Neural progenitor cell (in vitro differentiated cells): ENCODE measurements around the gene ZNF540. TPM values are rescaled to one million over a fixed set of nuclear protein-coding genes. Genes with fewer than 3 reads are reported as not detected.
A peak's percentile ranks its signal among the peaks of the same experiment; 100 is the strongest.

Experiments used
- DNase-seq: peaks from one replicate; pipeline ENCODE4 v3.0.0-alpha.2; 2016; ENCODE audit warnings: low spot score
- H2AFZ ChIP-seq: fragments of 200-600 bp; sonication (generic); replicated peaks from 2 replicates; pipeline ENCODE4 v1.6.1; 2016; ENCODE audit warnings: antibody characterized with exemption
- H3F3A ChIP-seq: fragments of 200-600 bp; sonication (generic); 2 replicates; pipeline ENCODE4 v1.6.1; 2016; ENCODE audit warnings: antibody characterized with exemption, low read depth
- H3K27ac ChIP-seq: fragments of 200-600 bp; sonication (generic); 2 replicates; pipeline ENCODE4 v1.5.1; 2016; ENCODE audit warnings: mild to moderate bottlenecking
- H3K27me3 ChIP-seq: fragments of 200-600 bp; sonication (generic); 2 replicates; pipeline ENCODE4 v1.6.1; 2016; ENCODE audit warnings: mild to moderate bottlenecking, moderate library complexity
- H3K36me3 ChIP-seq: fragments of 200-600 bp; sonication (generic); 2 replicates; pipeline ENCODE4 v1.5.1; 2016
- H3K4me1 ChIP-seq: fragments of 200-600 bp; sonication (generic); 2 replicates; pipeline ENCODE4 v1.6.1; 2016; ENCODE audit warnings: mixed run types
- H3K4me2 ChIP-seq: fragments of 200-600 bp; sonication (generic); 2 replicates; pipeline ENCODE4 v1.6.1; 2016
- H3K4me3 ChIP-seq: fragments of 200-600 bp; sonication (generic); 2 replicates; pipeline ENCODE4 v1.5.1; 2016
- H3K79me2 ChIP-seq: fragments of 200-600 bp; sonication (generic); 2 replicates; pipeline ENCODE4 v1.6.1; 2016; ENCODE audit warnings: low read depth
- H3K9ac ChIP-seq: fragments of 200-600 bp; sonication (generic); 2 replicates; pipeline ENCODE4 v1.6.1; 2016
- H3K9me3 ChIP-seq: fragments of 200-600 bp; sonication (generic); 2 replicates; pipeline ENCODE4 v1.5.1; 2016; ENCODE audit warnings: low read depth
- H4K20me1 ChIP-seq: fragments of 200-600 bp; sonication (generic); 2 replicates; pipeline ENCODE4 v1.6.1; 2016; ENCODE audit warnings: low read depth
- H3K27ac Mint-ChIP-seq: 3 replicates; pipeline ENCODE4 v1.8.0; 2021; ENCODE audit warnings: mixed read lengths
- H3K27me3 Mint-ChIP-seq: 2 replicates; pipeline ENCODE4 v1.8.0; 2022; ENCODE audit warnings: low read depth, mild to moderate bottlenecking, inconsistent platforms, moderate library complexity, mixed read lengths; ENCODE audit not compliant: insufficient read depth
- H3K36me3 Mint-ChIP-seq: 3 replicates; pipeline ENCODE4 v1.8.0; 2021; ENCODE audit warnings: mixed read lengths
- H3K4me1 Mint-ChIP-seq: 3 replicates; pipeline ENCODE4 v1.8.0; 2021; ENCODE audit warnings: mixed read lengths
- H3K4me3 Mint-ChIP-seq: 3 replicates; pipeline ENCODE4 v1.8.0; 2021; ENCODE audit warnings: mild to moderate bottlenecking, moderate library complexity, mixed read lengths
- H3K9me3 Mint-ChIP-seq: 3 replicates; pipeline ENCODE4 v1.8.0; 2020; ENCODE audit warnings: mixed read lengths
- EZH2 ChIP-seq: fragments of 200-600 bp; sonication (generic); IDR thresholded peaks from 2 replicates; pipeline ENCODE4 v1.6.1; 2017; ENCODE audit warnings: antibody characterized with exemption, mild to moderate bottlenecking, moderate library complexity
- EZH2phosphoT487 ChIP-seq: fragments of 200-600 bp; sonication (generic); IDR thresholded peaks from 2 replicates; pipeline ENCODE4 v1.6.1; 2017; ENCODE audit warnings: antibody characterized with exemption
- total RNA-seq: library from RNA; depleted of rRNA; stranded (reverse); fragments of >200 nt; gene quantifications from 2 replicates; pipeline ENCODE4 v1.2.3, GENCODE V29; 2015; ENCODE audit warnings: low replicate concordance
- TF ChIP-seq, protein P1 (sequence below): fragments of 200-600 bp; sonication (generic); IDR thresholded peaks from 2 replicates; pipeline ENCODE4 v1.5.1; 2017; ENCODE audit warnings: antibody characterized with exemption, mild to moderate bottlenecking

Gene ZNF540
- 0.11 and 0.40 TPM in 2 replicates for total RNA-seq

DNA sequence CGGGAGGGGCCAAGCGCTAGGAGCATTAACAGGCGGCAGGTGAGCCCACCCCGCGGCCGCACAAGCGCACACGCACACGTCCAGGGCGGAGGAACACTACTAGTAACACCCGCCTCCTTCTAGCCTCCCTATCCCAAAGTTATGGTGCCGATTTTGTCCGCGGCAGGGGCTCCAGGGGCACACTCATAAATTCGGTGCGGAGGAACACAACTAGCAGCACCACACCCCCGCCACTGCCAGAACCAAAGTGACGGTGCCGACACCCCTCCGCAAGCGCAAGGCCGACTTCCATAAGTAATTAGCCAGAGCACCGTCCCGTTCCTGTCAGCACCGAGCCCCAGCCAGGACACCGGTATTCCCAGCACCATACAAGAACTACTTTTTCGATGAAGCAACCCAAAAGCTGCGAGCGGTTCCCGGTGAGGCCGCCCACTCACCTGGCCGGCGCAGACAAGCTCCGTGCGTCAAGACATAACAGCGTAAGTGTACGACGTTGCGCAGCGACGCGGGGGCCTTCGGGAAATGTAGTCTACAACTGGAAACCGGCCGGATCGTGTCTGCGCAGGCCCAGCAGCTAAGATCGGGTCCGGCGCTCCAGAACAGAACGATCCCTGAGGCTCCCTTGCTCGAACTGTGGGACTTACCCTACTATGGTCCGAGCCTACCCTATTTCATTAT, at the start of gene ZNF540, which contains the start of gene ZNF571:
TSS of gene ZNF540 (plus strand) at position 573 of the 678 bp plus-strand sequence. CDS start 3,572 bp downstream, outside the sequence.
TSS of gene ZNF571 (minus strand) at position 489 of the 678 bp plus-strand sequence. CDS start 8,116 bp downstream, outside the sequence.
- Histone ChIP-seq H3K4me2 (peak within 1 kb of the TSS; percentile 92), H3K79me2 (peaks cover 12% of the 10 kb centered on the region), H3K4me1 (peaks cover 4% of the 10 kb centered on the region), H4K20me1 (no peaks in the 10 kb centered on the region), H3F3A (peaks cover 11% of the 10 kb centered on the region), H3K4me3 (peak within 1 kb of the TSS; percentile 67), H3K36me3 (no peaks in the 10 kb centered on the region), H3K27ac (no peak within 1 kb of the TSS), H3K27me3 (peaks cover 19% of the 10 kb centered on the region), H2AFZ (peak within 1 kb of the TSS; percentile 85), H3K9ac (no peak within 1 kb of the TSS), H3K9me3 (peaks cover 5% of the 10 kb centered on the region)
- peak; percentile 95 for DNase-seq
- H3K4me1 Mint-ChIP-seq = peaks cover 12% of the 10 kb centered on the region
- H3K4me3 Mint-ChIP-seq = peak within 1 kb of the TSS; percentile 98
- H3K9me3 Mint-ChIP-seq = peaks cover 54% of the 10 kb centered on the region
- H3K27ac Mint-ChIP-seq = peak within 1 kb of the TSS; percentile 86
- TF ChIP-seq EZH2 (peak; percentile 43), EZH2phosphoT487 (no peak)
- peaks cover 17% of the 10 kb centered on the region for H3K36me3 Mint-ChIP-seq
- no peaks in the 10 kb centered on the region for H3K27me3 Mint-ChIP-seq

DNA sequence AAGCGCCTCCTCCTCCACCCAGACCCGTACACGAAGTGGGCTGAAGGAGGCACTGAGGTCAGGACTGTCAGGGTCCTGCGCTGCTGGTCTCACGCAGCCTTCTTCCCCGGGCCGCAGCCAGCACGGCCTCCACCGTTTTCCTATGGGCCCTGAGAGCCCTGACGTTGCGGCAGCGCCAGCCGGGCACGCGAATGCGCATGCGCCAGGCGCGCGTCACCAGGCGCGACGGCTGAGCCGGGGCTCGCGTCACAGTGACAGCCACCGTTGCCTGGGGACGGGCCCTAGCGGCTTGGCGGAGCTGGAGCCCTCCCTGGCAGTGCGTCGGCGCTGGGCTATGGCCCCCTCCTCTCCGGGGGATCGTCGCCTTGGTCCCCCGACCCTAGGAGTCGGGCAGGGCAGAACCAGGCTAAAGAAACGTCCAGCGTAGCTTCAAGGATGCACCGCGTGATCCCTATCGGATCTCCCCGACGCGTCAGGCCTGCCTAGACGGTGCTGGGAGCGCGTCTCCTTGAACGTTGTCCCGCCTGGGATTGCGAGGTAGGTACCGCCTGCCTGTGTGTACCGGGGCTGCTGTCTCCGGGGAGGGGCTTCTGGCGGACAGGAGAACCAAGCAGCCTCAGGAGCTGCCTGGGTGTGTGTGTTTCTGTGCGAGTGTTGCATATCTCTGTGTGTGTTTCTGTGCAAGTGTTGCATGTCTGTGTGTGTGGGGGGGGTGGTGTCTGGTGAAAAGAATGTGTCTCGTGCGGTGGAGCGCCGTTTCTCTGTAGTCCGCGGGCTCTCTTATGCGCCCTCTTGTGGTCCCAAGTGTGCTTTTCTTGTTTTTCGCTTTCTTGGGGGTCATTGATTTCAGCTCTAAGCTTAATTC, 43.3 kb upstream of the ZNF540 start:
- H3K9ac ChIP-seq = no peak overlapping the region
- H3K36me3 ChIP-seq = peaks cover 15% of the 10 kb centered on the region
- peaks cover 72% of the 10 kb centered on the region for H3K9me3 Mint-ChIP-seq
- H3K27me3 Mint-ChIP-seq = peaks cover 7% of the 10 kb centered on the region
- TF ChIP-seq, protein P1, sequence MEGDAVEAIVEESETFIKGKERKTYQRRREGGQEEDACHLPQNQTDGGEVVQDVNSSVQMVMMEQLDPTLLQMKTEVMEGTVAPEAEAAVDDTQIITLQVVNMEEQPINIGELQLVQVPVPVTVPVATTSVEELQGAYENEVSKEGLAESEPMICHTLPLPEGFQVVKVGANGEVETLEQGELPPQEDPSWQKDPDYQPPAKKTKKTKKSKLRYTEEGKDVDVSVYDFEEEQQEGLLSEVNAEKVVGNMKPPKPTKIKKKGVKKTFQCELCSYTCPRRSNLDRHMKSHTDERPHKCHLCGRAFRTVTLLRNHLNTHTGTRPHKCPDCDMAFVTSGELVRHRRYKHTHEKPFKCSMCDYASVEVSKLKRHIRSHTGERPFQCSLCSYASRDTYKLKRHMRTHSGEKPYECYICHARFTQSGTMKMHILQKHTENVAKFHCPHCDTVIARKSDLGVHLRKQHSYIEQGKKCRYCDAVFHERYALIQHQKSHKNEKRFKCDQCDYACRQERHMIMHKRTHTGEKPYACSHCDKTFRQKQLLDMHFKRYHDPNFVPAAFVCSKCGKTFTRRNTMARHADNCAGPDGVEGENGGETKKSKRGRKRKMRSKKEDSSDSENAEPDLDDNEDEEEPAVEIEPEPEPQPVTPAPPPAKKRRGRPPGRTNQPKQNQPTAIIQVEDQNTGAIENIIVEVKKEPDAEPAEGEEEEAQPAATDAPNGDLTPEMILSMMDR = no peak
- no peak for TF ChIP-seq EZH2
- TF ChIP-seq EZH2phosphoT487 = no peak
- H3K4me3 Mint-ChIP-seq = no peak overlapping the region
- H3K27me3 ChIP-seq = no peaks in the 10 kb centered on the region
- no peaks in the 10 kb centered on the region for H3F3A ChIP-seq
- no peak overlapping the region for H3K4me2 ChIP-seq
- no peak overlapping the region for H3K27ac Mint-ChIP-seq
- no peak overlapping the region for H3K27ac ChIP-seq
- no peaks in the 10 kb centered on the region for H3K4me1 Mint-ChIP-seq
- H3K4me1 ChIP-seq = no peaks in the 10 kb centered on the region
- H2AFZ ChIP-seq = no peak overlapping the region
- no peak for DNase-seq
- H3K4me3 ChIP-seq = no peak overlapping the region
- H4K20me1 ChIP-seq = no peaks in the 10 kb centered on the region
- peaks cover 15% of the 10 kb centered on the region for H3K36me3 Mint-ChIP-seq
- H3K9me3 ChIP-seq = peaks cover 32% of the 10 kb centered on the region
- no peaks in the 10 kb centered on the region for H3K79me2 ChIP-seq

DNA sequence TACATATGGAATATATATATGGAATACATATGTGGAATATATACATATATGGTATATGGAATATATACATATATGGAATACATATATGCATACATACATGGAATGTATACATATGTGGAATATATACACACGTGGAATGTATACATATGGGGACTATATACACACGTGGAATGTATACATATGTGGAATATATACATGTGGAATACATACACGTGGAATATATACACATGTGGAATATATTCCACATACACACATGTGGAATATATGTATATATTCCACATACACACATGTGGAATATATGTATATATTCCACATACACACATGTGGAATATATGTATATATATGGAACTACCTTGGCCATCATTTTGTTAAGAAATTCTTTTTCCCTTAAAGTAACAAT, 31.2 kb upstream of the ZNF540 start:
- Histone ChIP-seq H3K4me1 (no peaks in the 10 kb centered on the region), H3K9ac (no peak overlapping the region), H3K9me3 (peaks cover 76% of the 10 kb centered on the region), H3K36me3 (peaks cover 46% of the 10 kb centered on the region), H4K20me1 (no peaks in the 10 kb centered on the region), H3K4me3 (no peak overlapping the region), H3K27me3 (no peaks in the 10 kb centered on the region), H3K79me2 (no peaks in the 10 kb centered on the region), H3K27ac (no peak overlapping the region), H2AFZ (no peak overlapping the region), H3F3A (no peaks in the 10 kb centered on the region), H3K4me2 (no peak overlapping the region)
- Mint-ChIP-seq H3K4me3 (no peak overlapping the region), H3K4me1 (no peaks in the 10 kb centered on the region), H3K27ac (no peak overlapping the region), H3K27me3 (no peaks in the 10 kb centered on the region), H3K36me3 (peaks cover 47% of the 10 kb centered on the region), H3K9me3 (peaks cover 85% of the 10 kb centered on the region)
- DNase-seq = no peak
- TF ChIP-seq EZH2phosphoT487 (no peak), EZH2 (no peak)
- TF ChIP-seq, protein P1 = no peak
